Breast epithelium (tissue), 3 donors: ENCODE data around the gene LTV1.

Experiments
- POLR2A ChIP-seq: fragments of 450-650 bp; IDR thresholded peaks from one replicate; pipeline ENCODE4 v1.6.1; 2016; ENCODE audit warnings: antibody characterized with exemption, mild to moderate bottlenecking, moderate library complexity
- TF ChIP-seq, protein P1 (sequence below), 3 donors: fragments of 450-650 bp; IDR thresholded peaks; one replicate each; pipeline ENCODE4 v1.5.1; 2016 to 2017; ENCODE audit warnings: antibody characterized with exemption in 3 of 3, mild to moderate bottlenecking in 3 of 3, moderate library complexity in 3 of 3

DNA sequence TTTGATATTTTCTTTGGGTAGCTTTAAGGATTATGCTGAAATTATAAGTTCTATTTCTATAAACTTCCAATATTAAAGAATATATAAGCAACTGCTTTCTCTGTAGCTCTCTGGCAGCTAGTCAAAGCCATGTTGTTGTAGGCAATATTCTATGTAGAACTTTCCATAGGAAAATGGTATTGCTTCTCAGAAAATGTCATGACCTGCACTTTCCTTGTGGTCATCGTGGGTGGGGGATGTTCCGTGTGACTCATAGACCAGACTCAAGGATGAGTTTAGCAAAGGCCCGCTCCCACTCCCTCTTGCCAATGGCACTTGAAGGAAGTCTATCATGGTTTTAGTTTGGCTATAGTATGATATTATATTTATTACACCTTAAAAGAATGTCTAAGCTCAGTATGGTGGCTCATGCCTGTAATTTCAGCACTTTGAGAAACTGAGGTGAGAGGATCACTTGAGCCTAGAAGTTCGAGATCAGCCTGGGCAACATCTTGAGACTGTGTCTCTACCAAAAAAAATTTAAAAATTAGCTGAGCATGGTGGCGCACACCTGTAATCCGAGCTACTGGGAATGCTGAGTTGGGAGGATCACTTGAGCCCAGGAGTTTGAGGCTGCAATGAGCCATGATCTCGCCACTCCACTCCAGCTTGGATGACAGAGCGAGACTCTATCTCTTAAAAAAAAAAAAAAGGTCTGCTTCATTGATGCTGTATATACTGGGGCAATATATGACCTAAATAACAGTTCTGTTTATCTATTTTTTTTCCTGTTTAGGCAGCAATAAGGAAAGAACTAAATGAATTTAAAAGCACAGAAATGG is 36.6 kb upstream of the LTV1 start:
- TF ChIP-seq, protein P1, sequence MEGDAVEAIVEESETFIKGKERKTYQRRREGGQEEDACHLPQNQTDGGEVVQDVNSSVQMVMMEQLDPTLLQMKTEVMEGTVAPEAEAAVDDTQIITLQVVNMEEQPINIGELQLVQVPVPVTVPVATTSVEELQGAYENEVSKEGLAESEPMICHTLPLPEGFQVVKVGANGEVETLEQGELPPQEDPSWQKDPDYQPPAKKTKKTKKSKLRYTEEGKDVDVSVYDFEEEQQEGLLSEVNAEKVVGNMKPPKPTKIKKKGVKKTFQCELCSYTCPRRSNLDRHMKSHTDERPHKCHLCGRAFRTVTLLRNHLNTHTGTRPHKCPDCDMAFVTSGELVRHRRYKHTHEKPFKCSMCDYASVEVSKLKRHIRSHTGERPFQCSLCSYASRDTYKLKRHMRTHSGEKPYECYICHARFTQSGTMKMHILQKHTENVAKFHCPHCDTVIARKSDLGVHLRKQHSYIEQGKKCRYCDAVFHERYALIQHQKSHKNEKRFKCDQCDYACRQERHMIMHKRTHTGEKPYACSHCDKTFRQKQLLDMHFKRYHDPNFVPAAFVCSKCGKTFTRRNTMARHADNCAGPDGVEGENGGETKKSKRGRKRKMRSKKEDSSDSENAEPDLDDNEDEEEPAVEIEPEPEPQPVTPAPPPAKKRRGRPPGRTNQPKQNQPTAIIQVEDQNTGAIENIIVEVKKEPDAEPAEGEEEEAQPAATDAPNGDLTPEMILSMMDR (IDR thresholded peaks at IDR 0.05): no peak
- TF ChIP-seq POLR2A: no peak
